GM12878 (cell line): ENCODE measurements around the gene FOXK2.

Experiments used
- BHLHE40 ChIP-seq, 2 experiments: fragments of 450-650 bp in 1 of 2; IDR thresholded peaks; 2 replicates each; pipeline ENCODE4 v1.6.1; 2011 to 2017; ENCODE audit warnings: low read depth in 2 of 2, borderline replicate concordance in 1 of 2, improper control_type of control experiment in 1 of 2, low read length in 1 of 2, mild to moderate bottlenecking in 1 of 2
- DPF2 ChIP-seq: fragments of 450-650 bp; IDR thresholded peaks from 2 replicates; pipeline ENCODE4 v1.6.1; 2017; ENCODE audit warnings: mild to moderate bottlenecking
- GABPA ChIP-seq: IDR thresholded peaks from 2 replicates; pipeline ENCODE4 v1.6.1; 2014; ENCODE audit warnings: antibody characterized with exemption, low read depth, mild to moderate bottlenecking, inconsistent platforms
- MYC ChIP-seq: IDR thresholded peaks from 2 replicates; pipeline ENCODE4 v1.6.1; 2011; ENCODE audit warnings: mild to moderate bottlenecking, low read length, moderate library complexity, inconsistent platforms; ENCODE audit not compliant: insufficient read depth, insufficient replicate concordance, insufficient read length, severe bottlenecking
- YY1 ChIP-seq: IDR thresholded peaks from 2 replicates; pipeline ENCODE4 v1.6.1; 2011; ENCODE audit warnings: low read depth, mild to moderate bottlenecking, low read length
- ZNF274 ChIP-seq: IDR thresholded peaks from one replicate; pipeline ENCODE4 v1.8.0; 2011; ENCODE audit not compliant: insufficient read length, insufficient read depth
- TF ChIP-seq, protein P1 (sequence below), 3 experiments: IDR thresholded peaks in 2 of 3; conservative IDR thresholded peaks in 1 of 3; 2 replicates each; pipeline ENCODE4 v1.5.1; 2011; ENCODE audit warnings: low read depth in 3 of 3, low read length in 3 of 3, mild to moderate bottlenecking in 3 of 3, control low read depth in 2 of 3, moderate library complexity in 2 of 3, inconsistent platforms in 1 of 3, mixed read lengths in 1 of 3; ENCODE audit not compliant: control insufficient read depth in 2 of 3, insufficient read depth in 1 of 3; ENCODE audit errors: extremely low read depth in 1 of 3
- TF ChIP-seq, protein P2 (sequence below): IDR thresholded peaks from 2 replicates; pipeline ENCODE4 v1.6.1; 2012; ENCODE audit warnings: mild to moderate bottlenecking, low read depth, low read length
- TF ChIP-seq, protein P3 (sequence below): IDR thresholded peaks from 2 replicates; pipeline ENCODE4 v1.6.1; 2012; ENCODE audit warnings: low read depth, low read length, improper control_type of control experiment
- TF ChIP-seq, protein P4 (sequence below): fragments of 450-650 bp; IDR thresholded peaks from 2 replicates; pipeline ENCODE4 v1.6.1; 2017; ENCODE audit warnings: mild to moderate bottlenecking, low read depth, inconsistent platforms; ENCODE audit not compliant: poor library complexity, severe bottlenecking
- TF ChIP-seq, protein P5 (sequence below): fragments of 450-650 bp; IDR thresholded peaks from 2 replicates; pipeline ENCODE4 v1.6.1; 2018; ENCODE audit warnings: borderline replicate concordance, mild to moderate bottlenecking; ENCODE audit not compliant: partially characterized antibody

DNA sequence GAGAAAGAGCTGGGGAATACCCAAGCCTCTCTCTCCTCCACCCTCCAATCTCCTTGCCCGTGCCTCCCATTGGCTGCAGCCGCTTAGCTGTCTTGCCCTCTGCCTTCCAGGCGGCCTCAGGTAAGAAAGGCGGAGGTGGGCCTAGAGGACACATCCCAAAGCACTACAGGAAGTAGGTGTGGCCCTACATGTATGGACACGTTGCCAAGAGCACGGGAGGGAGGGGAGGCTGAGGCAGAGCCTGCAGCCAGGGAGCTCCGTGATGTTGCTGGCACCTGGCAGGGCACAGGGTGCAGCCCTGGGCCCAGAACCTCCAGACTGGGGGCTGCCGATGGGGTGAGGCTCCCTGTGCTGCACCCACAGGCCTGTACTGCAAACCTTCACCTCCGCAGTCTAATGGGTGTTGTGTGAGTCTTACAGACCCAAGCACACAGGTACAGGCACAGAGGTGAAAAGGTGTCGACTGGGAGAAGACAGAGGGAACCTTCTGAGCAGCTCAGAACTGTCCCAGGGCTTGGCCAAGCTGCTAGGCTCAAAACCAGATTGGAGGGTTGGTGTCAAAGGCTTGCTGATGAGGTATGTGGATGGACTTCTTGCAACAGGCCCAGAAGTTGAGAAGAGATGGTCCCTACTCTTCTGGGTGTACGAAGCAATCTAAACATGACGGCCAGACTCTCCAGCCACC lies 23.5 kb upstream of the FOXK2 start:
- TF ChIP-seq, protein P1, sequence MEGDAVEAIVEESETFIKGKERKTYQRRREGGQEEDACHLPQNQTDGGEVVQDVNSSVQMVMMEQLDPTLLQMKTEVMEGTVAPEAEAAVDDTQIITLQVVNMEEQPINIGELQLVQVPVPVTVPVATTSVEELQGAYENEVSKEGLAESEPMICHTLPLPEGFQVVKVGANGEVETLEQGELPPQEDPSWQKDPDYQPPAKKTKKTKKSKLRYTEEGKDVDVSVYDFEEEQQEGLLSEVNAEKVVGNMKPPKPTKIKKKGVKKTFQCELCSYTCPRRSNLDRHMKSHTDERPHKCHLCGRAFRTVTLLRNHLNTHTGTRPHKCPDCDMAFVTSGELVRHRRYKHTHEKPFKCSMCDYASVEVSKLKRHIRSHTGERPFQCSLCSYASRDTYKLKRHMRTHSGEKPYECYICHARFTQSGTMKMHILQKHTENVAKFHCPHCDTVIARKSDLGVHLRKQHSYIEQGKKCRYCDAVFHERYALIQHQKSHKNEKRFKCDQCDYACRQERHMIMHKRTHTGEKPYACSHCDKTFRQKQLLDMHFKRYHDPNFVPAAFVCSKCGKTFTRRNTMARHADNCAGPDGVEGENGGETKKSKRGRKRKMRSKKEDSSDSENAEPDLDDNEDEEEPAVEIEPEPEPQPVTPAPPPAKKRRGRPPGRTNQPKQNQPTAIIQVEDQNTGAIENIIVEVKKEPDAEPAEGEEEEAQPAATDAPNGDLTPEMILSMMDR (IDR thresholded peaks at IDR 0.05 in 2 of 3, conservative IDR thresholded peaks at IDR 0.05 in 1 of 3; ENCODE audit: control insufficient read depth in 2 of 3, extremely low read depth in 1 of 3, insufficient read depth in 1 of 3, low read depth in 3 of 3, low read length in 3 of 3), result no peak
- TF ChIP-seq DPF2 (no peak), MYC (no peak), BHLHE40 (IDR thresholded peaks at IDR 0.05; ENCODE audit: borderline replicate concordance in 1 of 2, low read depth in 2 of 2, low read length in 1 of 2) (no peak), GABPA (no peak), ZNF274 (no peak), YY1 (no peak)
- TF ChIP-seq, protein P2, sequence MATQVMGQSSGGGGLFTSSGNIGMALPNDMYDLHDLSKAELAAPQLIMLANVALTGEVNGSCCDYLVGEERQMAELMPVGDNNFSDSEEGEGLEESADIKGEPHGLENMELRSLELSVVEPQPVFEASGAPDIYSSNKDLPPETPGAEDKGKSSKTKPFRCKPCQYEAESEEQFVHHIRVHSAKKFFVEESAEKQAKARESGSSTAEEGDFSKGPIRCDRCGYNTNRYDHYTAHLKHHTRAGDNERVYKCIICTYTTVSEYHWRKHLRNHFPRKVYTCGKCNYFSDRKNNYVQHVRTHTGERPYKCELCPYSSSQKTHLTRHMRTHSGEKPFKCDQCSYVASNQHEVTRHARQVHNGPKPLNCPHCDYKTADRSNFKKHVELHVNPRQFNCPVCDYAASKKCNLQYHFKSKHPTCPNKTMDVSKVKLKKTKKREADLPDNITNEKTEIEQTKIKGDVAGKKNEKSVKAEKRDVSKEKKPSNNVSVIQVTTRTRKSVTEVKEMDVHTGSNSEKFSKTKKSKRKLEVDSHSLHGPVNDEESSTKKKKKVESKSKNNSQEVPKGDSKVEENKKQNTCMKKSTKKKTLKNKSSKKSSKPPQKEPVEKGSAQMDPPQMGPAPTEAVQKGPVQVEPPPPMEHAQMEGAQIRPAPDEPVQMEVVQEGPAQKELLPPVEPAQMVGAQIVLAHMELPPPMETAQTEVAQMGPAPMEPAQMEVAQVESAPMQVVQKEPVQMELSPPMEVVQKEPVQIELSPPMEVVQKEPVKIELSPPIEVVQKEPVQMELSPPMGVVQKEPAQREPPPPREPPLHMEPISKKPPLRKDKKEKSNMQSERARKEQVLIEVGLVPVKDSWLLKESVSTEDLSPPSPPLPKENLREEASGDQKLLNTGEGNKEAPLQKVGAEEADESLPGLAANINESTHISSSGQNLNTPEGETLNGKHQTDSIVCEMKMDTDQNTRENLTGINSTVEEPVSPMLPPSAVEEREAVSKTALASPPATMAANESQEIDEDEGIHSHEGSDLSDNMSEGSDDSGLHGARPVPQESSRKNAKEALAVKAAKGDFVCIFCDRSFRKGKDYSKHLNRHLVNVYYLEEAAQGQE, result no peak
- TF ChIP-seq, protein P3, sequence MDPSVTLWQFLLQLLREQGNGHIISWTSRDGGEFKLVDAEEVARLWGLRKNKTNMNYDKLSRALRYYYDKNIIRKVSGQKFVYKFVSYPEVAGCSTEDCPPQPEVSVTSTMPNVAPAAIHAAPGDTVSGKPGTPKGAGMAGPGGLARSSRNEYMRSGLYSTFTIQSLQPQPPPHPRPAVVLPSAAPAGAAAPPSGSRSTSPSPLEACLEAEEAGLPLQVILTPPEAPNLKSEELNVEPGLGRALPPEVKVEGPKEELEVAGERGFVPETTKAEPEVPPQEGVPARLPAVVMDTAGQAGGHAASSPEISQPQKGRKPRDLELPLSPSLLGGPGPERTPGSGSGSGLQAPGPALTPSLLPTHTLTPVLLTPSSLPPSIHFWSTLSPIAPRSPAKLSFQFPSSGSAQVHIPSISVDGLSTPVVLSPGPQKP, result no peak
- TF ChIP-seq, protein P4, sequence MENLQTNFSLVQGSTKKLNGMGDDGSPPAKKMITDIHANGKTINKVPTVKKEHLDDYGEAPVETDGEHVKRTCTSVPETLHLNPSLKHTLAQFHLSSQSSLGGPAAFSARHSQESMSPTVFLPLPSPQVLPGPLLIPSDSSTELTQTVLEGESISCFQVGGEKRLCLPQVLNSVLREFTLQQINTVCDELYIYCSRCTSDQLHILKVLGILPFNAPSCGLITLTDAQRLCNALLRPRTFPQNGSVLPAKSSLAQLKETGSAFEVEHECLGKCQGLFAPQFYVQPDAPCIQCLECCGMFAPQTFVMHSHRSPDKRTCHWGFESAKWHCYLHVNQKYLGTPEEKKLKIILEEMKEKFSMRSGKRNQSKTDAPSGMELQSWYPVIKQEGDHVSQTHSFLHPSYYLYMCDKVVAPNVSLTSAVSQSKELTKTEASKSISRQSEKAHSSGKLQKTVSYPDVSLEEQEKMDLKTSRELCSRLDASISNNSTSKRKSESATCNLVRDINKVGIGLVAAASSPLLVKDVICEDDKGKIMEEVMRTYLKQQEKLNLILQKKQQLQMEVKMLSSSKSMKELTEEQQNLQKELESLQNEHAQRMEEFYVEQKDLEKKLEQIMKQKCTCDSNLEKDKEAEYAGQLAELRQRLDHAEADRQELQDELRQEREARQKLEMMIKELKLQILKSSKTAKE, result no peak
- TF ChIP-seq, protein P5, sequence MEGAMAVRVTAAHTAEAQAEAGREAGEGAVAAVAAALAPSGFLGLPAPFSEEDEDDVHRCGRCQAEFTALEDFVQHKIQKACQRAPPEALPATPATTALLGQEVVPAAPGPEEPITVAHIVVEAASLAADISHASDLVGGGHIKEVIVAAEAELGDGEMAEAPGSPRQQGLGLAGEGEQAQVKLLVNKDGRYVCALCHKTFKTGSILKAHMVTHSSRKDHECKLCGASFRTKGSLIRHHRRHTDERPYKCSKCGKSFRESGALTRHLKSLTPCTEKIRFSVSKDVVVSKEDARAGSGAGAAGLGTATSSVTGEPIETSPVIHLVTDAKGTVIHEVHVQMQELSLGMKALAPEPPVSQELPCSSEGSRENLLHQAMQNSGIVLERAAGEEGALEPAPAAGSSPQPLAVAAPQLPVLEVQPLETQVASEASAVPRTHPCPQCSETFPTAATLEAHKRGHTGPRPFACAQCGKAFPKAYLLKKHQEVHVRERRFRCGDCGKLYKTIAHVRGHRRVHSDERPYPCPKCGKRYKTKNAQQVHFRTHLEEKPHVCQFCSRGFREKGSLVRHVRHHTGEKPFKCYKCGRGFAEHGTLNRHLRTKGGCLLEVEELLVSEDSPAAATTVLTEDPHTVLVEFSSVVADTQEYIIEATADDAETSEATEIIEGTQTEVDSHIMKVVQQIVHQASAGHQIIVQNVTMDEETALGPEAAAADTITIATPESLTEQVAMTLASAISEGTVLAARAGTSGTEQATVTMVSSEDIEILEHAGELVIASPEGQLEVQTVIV, result no peak
